GM10248 (cell line): Measurements from ENCODE around the gene LRRIQ4.

Experiments used
- CTCF ChIA-PET: fragments of 300-600 bp; sonication (Branson Sonifier 250); formaldehyde crosslinking; extraction: SDS; loops from one replicate; lab custom pipeline; 2021; ENCODE audit warnings: antibody characterized with exemption; lab: Yijun Ruan, JAX
- POLR2A ChIA-PET: fragments of 350-650 bp; sonication (Branson Sonifier 250); formaldehyde crosslinking; extraction: SDS; loops from one replicate; lab custom pipeline; 2020; ENCODE audit warnings: antibody characterized with exemption; lab: Yijun Ruan, JAX
- DNase-seq: peaks from one replicate; pipeline ENCODE4 v3.0.0; 2012; ENCODE audit errors: extremely low spot score
- CTCF ChIP-seq: IDR thresholded peaks from 2 replicates; pipeline ENCODE4 v1.5.1; 2012; ENCODE audit warnings: mild to moderate bottlenecking, low read depth; ENCODE audit errors: extremely low read depth, missing control alignments, control extremely low read depth

LRRIQ4 gene

GRCh38 chr3:169812332-169813235 is at the start of gene LRRIQ4, which contains the start of gene LRRC34:
Gene LRRIQ4 (plus strand): TSS chr3:169812870. CDS start chr3:169821922, 9,052 bp downstream.
Gene LRRC34 (minus strand): TSS chr3:169812904. CDS start chr3:169812548, 356 bp downstream.
- TF ChIP-seq CTCF: no peak
- ChIA-PET CTCF (interaction anchor here (0.7 to 2.4 kb wide), 10 partner anchors 9 to 166 kb away, joined by 3 to 11 read pairs (median 4); partner anchors contain the start of gene MYNN), POLR2A (interaction anchor here (0.6 to 1.0 kb wide), 2 partner anchors 11 to 28 kb away, joined by 3 to 6 read pairs; no protein-coding TSS in a partner anchor)
- peak; percentile 80 for DNase-seq

- CTCF ChIA-PET: interaction anchor here (1.2 kb wide), 1 partner anchor 1084 kb away, joined by 3 read pairs; no protein-coding TSS in a partner anchor
- POLR2A ChIA-PET: interaction anchor here (0.6 kb wide), 1 partner anchor 202 kb away, joined by 4 read pairs; the partner anchor contains the start of gene SEC62
- TF ChIP-seq CTCF: no peak
- peak; percentile 68 for DNase-seq
Observed at GRCh38 chr3:169764312-169764881, 48.3 kb upstream of the LRRIQ4 start.

GRCh38 chr3:169764882-169765612 is 47.6 kb upstream of the LRRIQ4 start, which contains the start of gene TERC:
Gene TERC (minus strand): TSS chr3:169765060.
- POLR2A ChIA-PET: no interaction called here
- TF ChIP-seq CTCF: no peak
- peak; percentile 85 for DNase-seq
- CTCF ChIA-PET: interaction anchor here (1.2 kb wide), 1 partner anchor 1083 kb away, joined by 3 read pairs; no protein-coding TSS in a partner anchor

GRCh38 chr3:169769287-169770181 is 43.1 kb upstream of the LRRIQ4 start, which contains the start of gene ACTRT3:
Gene ACTRT3 (minus strand): TSS chr3:169769561. CDS start chr3:169769520, 41 bp downstream.
- no peak for TF ChIP-seq CTCF
- peak; percentile 59 for DNase-seq
- POLR2A ChIA-PET: interaction anchor here (0.6 kb wide), 1 partner anchor 285 kb away, joined by 3 read pairs; no protein-coding TSS in a partner anchor
- CTCF ChIA-PET: interaction anchor here (0.7 to 1.2 kb wide), 3 partner anchors 25 to 210 kb away, joined by 3 read pairs; no protein-coding TSS in a partner anchor

- ChIA-PET POLR2A (interaction anchor here (0.6 to 0.8 kb wide), 4 partner anchors 240 to 1648 kb away, joined by 3 to 5 read pairs (median 4); no protein-coding TSS in a partner anchor), CTCF (interaction anchor here (1.9 to 2.1 kb wide), 2 partner anchors 8 to 41 kb away, joined by 5 to 7 read pairs; partner anchors contain the start of genes LRRC34 and LRRIQ4)
- DNase-seq: no peak
- TF ChIP-seq CTCF: no peak
Observed at GRCh38 chr3:169771497-169772304, 41.0 kb upstream of the LRRIQ4 start.
